Neural crest cell (in vitro differentiated cells): ENCODE measurements around the gene VIT. TPM values are rescaled to one million over a fixed set of nuclear protein-coding genes. Genes with fewer than 3 reads are reported as not detected.

Experiments used
- DNase-seq: peaks from one replicate; pipeline ENCODE4 v3.0.0; 2021; ENCODE audit warnings: low read depth, mixed read lengths, low spot score
- H3K27ac Mint-ChIP-seq: one replicate; pipeline ENCODE4 v1.8.0; 2021; ENCODE audit warnings: mild to moderate bottlenecking, mixed read lengths; ENCODE audit not compliant: unreplicated experiment
- H3K27me3 Mint-ChIP-seq: 2 replicates; pipeline ENCODE4 v1.8.0; 2021; ENCODE audit warnings: low read depth, mild to moderate bottlenecking, mixed read lengths
- H3K36me3 Mint-ChIP-seq: 2 replicates; pipeline ENCODE4 v1.8.0; 2021; ENCODE audit warnings: low read depth, mild to moderate bottlenecking, mixed read lengths
- H3K4me1 Mint-ChIP-seq: 2 replicates; pipeline ENCODE4 v1.8.0; 2021; ENCODE audit warnings: mixed read lengths
- H3K4me3 Mint-ChIP-seq: one replicate; pipeline ENCODE4 v1.8.0; 2021; ENCODE audit warnings: mild to moderate bottlenecking, mixed read lengths
- H3K9me3 Mint-ChIP-seq: 2 replicates; pipeline ENCODE4 v1.8.0; 2021; ENCODE audit warnings: mixed read lengths
- total RNA-seq: library from RNA; stranded (reverse); gene quantifications from 2 replicates; pipeline ENCODE4 v1.2.1, GENCODE V29; 2021
- TF ChIP-seq, protein P1 (sequence below): fragments of 200-600 bp; sonication (generic); conservative IDR thresholded peaks from 2 replicates; pipeline ENCODE4 v1.5.0; 2021; ENCODE audit warnings: antibody characterized with exemption, mild to moderate bottlenecking

VIT gene
- total RNA-seq, 1 donor from 2014 or later = not detected

DNA sequence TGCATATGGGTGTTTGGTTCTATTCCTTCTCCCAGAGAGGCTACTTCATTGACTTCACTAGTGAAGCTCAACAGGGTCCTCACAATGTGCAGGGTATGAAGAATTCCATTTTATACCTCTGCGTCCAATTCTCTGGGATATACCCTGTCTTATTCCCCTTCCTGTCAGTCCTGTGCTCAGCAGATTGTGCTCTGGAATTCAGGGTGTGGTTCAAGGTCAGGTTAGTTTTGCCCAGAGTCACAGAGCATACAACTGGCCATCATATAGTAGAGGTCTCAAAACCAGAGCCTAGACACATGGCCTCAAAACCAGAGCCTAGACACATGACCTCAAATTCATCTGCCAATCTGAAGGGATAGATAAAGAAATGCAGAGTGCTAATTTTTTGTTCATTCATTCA is 38.8 kb upstream of the VIT start:
- no peaks in the 10 kb centered on the region for H3K4me1 Mint-ChIP-seq
- TF ChIP-seq, protein P1, sequence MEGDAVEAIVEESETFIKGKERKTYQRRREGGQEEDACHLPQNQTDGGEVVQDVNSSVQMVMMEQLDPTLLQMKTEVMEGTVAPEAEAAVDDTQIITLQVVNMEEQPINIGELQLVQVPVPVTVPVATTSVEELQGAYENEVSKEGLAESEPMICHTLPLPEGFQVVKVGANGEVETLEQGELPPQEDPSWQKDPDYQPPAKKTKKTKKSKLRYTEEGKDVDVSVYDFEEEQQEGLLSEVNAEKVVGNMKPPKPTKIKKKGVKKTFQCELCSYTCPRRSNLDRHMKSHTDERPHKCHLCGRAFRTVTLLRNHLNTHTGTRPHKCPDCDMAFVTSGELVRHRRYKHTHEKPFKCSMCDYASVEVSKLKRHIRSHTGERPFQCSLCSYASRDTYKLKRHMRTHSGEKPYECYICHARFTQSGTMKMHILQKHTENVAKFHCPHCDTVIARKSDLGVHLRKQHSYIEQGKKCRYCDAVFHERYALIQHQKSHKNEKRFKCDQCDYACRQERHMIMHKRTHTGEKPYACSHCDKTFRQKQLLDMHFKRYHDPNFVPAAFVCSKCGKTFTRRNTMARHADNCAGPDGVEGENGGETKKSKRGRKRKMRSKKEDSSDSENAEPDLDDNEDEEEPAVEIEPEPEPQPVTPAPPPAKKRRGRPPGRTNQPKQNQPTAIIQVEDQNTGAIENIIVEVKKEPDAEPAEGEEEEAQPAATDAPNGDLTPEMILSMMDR = no peak
- H3K27ac Mint-ChIP-seq = no peak overlapping the region
- H3K4me3 Mint-ChIP-seq = no peak overlapping the region
- H3K36me3 Mint-ChIP-seq = no peaks in the 10 kb centered on the region
- no peaks in the 10 kb centered on the region for H3K27me3 Mint-ChIP-seq
- no peak for DNase-seq
- H3K9me3 Mint-ChIP-seq = peaks cover 2% of the 10 kb centered on the region

DNA sequence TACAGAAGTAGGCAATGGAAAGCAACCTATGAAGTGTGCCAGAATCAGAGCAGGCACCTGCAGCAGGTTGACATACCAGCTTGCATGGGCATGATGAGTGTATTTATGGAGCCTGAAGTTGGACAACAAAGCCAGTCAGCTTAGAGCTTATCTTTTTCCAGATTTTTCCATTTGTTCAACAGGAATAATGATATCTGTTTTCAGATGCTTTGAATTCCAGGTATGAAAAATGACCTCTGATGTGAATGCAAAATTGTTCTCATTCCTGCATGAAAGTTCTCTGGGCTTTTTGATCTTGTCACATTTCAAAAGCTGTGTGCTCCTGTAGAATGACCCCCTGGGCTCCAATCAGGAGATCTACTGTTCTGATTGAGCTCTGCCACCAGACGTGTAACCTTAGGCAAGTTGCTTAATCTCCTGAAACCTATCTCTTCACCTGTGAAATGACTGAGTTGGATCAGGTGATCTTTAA is 38.2 kb upstream of the VIT start:
- H3K4me3 Mint-ChIP-seq = no peak overlapping the region
- TF ChIP-seq, protein P1 = no peak
- H3K27me3 Mint-ChIP-seq = no peaks in the 10 kb centered on the region
- DNase-seq = no peak
- peaks cover 2% of the 10 kb centered on the region for H3K9me3 Mint-ChIP-seq
- H3K36me3 Mint-ChIP-seq = no peaks in the 10 kb centered on the region
- H3K4me1 Mint-ChIP-seq = no peaks in the 10 kb centered on the region
- no peak overlapping the region for H3K27ac Mint-ChIP-seq

DNA sequence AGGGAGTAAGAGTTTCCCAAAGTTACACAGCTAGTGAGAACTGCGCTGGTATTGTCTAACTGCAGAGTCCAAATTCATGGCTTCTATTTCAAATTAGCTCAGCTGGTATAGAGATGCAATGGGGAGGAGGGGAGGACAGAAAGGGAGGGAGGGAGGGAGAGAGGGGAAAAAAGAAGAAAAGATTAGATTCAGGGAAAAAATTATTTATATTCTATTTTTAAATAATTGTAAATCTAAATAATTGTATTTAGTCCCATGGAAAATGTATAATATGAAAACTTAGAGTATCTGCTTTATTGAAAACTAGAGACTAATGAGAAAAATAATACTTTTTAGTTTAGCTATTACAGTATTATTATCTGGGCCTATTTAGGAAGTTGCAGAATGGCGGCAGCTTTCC is 37.3 kb upstream of the VIT start:
- Mint-ChIP-seq H3K36me3 (no peaks in the 10 kb centered on the region), H3K4me3 (no peak overlapping the region), H3K27ac (no peak overlapping the region), H3K9me3 (peaks cover 2% of the 10 kb centered on the region), H3K4me1 (no peaks in the 10 kb centered on the region), H3K27me3 (no peaks in the 10 kb centered on the region)
- no peak for DNase-seq
- TF ChIP-seq, protein P1 = no peak

DNA sequence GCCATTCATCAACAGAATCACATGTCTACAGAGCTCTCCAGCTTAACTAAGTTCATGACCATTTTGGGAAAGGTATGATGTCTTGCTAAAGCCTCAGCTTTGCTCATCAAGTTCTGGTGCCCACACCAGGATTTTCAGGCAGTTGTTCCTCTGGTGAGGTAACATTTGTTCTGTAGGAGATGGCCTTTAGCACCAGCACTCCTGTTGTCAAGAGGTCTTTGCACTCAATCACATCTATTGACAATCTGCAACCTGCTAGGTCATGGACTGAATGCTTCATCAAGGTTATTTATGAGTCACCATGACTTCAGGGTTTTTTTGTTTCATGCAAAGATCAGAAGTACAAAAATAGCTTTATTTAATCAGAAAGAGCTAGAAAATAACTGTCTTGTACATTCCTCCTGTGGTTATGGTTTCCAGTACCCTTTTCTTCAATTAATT is 36.6 kb upstream of the VIT start:
- no peaks in the 10 kb centered on the region for H3K27me3 Mint-ChIP-seq
- H3K4me1 Mint-ChIP-seq = no peaks in the 10 kb centered on the region
- DNase-seq = no peak
- H3K4me3 Mint-ChIP-seq = no peak overlapping the region
- H3K27ac Mint-ChIP-seq = no peak overlapping the region
- H3K9me3 Mint-ChIP-seq = peaks cover 2% of the 10 kb centered on the region
- TF ChIP-seq, protein P1 = no peak
- H3K36me3 Mint-ChIP-seq = no peaks in the 10 kb centered on the region

DNA sequence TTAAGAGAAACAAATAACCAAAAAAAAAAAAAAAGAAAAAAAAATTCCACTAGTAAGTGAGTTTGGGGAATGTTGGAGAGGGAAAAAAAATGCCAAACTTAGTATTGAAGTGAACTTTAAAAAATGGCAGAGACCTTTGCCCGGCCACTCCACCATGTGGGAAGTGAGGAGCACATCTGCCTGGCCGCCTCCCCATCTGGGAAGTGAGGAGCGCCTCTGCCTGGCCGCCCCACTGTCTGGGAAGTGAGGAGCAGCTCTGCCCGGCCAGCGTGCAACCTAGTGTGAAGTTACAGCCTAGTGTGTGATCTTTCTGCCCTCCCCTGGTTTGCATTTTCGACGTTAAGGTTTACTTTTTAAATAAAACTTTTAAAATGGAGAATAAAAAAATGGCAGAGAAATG is 33.9 kb upstream of the VIT start:
- Mint-ChIP-seq H3K4me1 (peaks cover 1% of the 10 kb centered on the region), H3K27me3 (peaks cover 2% of the 10 kb centered on the region), H3K9me3 (peaks cover 2% of the 10 kb centered on the region), H3K27ac (no peak overlapping the region), H3K4me3 (no peak overlapping the region), H3K36me3 (no peaks in the 10 kb centered on the region)
- TF ChIP-seq, protein P1 = no peak
- DNase-seq = no peak

DNA sequence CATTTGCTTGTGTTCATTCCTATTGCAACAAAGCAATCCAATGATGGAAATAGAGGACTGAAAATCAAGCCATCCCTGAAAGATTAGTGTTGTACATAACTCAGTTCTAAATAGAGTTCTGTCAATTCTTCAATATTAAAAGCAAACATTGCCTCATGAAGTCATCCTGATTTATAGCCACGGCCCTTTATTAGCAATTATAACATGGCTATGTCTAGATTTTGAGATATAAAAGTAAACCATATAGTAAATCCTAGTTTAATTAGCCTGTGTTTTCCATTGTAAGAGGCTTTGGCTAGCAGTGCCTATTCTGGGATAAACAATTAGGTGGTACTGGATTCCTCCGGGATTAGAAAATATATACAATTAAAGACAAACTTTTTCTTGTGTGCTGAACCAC is 33.2 kb upstream of the VIT start:
- DNase-seq = no peak
- no peak overlapping the region for H3K27ac Mint-ChIP-seq
- H3K36me3 Mint-ChIP-seq = no peaks in the 10 kb centered on the region
- H3K4me3 Mint-ChIP-seq = no peak overlapping the region
- peaks cover 5% of the 10 kb centered on the region for H3K4me1 Mint-ChIP-seq
- H3K9me3 Mint-ChIP-seq = no peaks in the 10 kb centered on the region
- TF ChIP-seq, protein P1 = no peak
- peaks cover 2% of the 10 kb centered on the region for H3K27me3 Mint-ChIP-seq
